CD14-positive monocyte (primary cell): Measurements from ENCODE around the gene RBM12. TPM values are rescaled to one million over a fixed set of nuclear protein-coding genes. Genes with fewer than 3 reads are reported as not detected.

Experiments used
- DNase-seq, 3 donors: peaks; one replicate each; pipeline ENCODE4 v3.0.0-alpha.2; 2011 to 2022
- H2AFZ ChIP-seq: 2 replicates; pipeline ENCODE4 v1.6.0; 2012; ENCODE audit warnings: mild to moderate bottlenecking, low read depth, low read length, inconsistent platforms; ENCODE audit not compliant: insufficient read depth, poor library complexity, severe bottlenecking
- H3K27ac ChIP-seq, 2 donors: 1 replicate in 1 of 2; 2 replicates in 1 of 2; pipeline ENCODE4 v1.5.1; 2012 to 2013; ENCODE audit warnings: low read length in 2 of 2, control low read depth in 1 of 2, inconsistent platforms in 1 of 2, low read depth in 1 of 2, mild to moderate bottlenecking in 1 of 2
- H3K27me3 ChIP-seq, 2 donors: one replicate each; pipeline versions ENCODE4 v1.6.0 to v1.6.1; 2011 to 2013; ENCODE audit warnings: low read length in 2 of 2; ENCODE audit not compliant: control insufficient read depth in 2 of 2, insufficient read depth in 2 of 2
- H3K36me3 ChIP-seq, 2 donors: replicated peaks in 1 of 2; 1 replicate in 1 of 2; 2 replicates in 1 of 2; pipeline versions ENCODE4 v1.5.1 to v1.6.1; 2012 to 2013; ENCODE audit warnings: low read length in 2 of 2, control low read depth in 1 of 2, inconsistent platforms in 1 of 2, mild to moderate bottlenecking in 1 of 2; ENCODE audit not compliant: insufficient read depth in 2 of 2, control insufficient read depth in 1 of 2
- H3K4me1 ChIP-seq, 2 donors: 1 replicate in 1 of 2; 2 replicates in 1 of 2; pipeline versions ENCODE4 v1.5.1 to v1.6.1; 2012 to 2013; ENCODE audit warnings: low read length in 2 of 2, control low read depth in 1 of 2, inconsistent platforms in 1 of 2, mild to moderate bottlenecking in 1 of 2, moderate library complexity in 1 of 2; ENCODE audit not compliant: insufficient read depth in 2 of 2, control insufficient read depth in 1 of 2
- H3K4me2 ChIP-seq: replicated peaks from 2 replicates; pipeline ENCODE3; 2012; ENCODE audit warnings: low read length, moderate library complexity, mild to moderate bottlenecking; ENCODE audit not compliant: poor library complexity, severe bottlenecking; ENCODE audit errors: extremely low read depth
- H3K4me3 ChIP-seq, 3 experiments: fragments of 200-600 bp in 1 of 3; sonication (generic) in 1 of 3; replicated peaks in 1 of 3; 1 replicate in 2 of 3; 2 replicates in 1 of 3; pipeline ENCODE4 v1.5.1; 2011 to 2013; ENCODE audit warnings: low read length in 3 of 3, mild to moderate bottlenecking in 3 of 3, control low read depth in 2 of 3, low read depth in 2 of 3, inconsistent platforms in 1 of 3, moderate library complexity in 1 of 3
- H3K79me2 ChIP-seq: 2 replicates; pipeline ENCODE4 v1.6.0; 2012; ENCODE audit warnings: mild to moderate bottlenecking, control low read depth, inconsistent platforms, low read length, moderate library complexity; ENCODE audit not compliant: insufficient read depth
- H3K9ac ChIP-seq: 2 replicates; pipeline ENCODE4 v1.6.0; 2017; ENCODE audit warnings: low read length, mild to moderate bottlenecking; ENCODE audit not compliant: insufficient read depth, poor library complexity, severe bottlenecking
- H3K9me3 ChIP-seq, 2 donors: replicated peaks in 1 of 2; 1 replicate in 1 of 2; 2 replicates in 1 of 2; pipeline versions ENCODE4 v1.5.1 to v1.6.1; 2012 to 2013; ENCODE audit warnings: low read length in 2 of 2, control low read depth in 1 of 2; ENCODE audit not compliant: control insufficient read depth in 1 of 2, insufficient read depth in 1 of 2
- H4K20me1 ChIP-seq: 2 replicates; pipeline ENCODE4 v1.6.0; 2012; ENCODE audit warnings: mild to moderate bottlenecking, low read length, control low read depth, moderate library complexity; ENCODE audit not compliant: insufficient read depth
- H3K27ac Mint-ChIP-seq, 7 donors: one replicate each; pipeline ENCODE4 v1.8.0; 2020; ENCODE audit warnings: mild to moderate bottlenecking in 7 of 7, mixed read lengths in 7 of 7, moderate library complexity in 6 of 7, inconsistent platforms in 2 of 7
- H3K27me3 Mint-ChIP-seq, 3 donors: one replicate each; pipeline ENCODE4 v1.8.0; 2021 to 2022; ENCODE audit warnings: low read depth in 3 of 3, mild to moderate bottlenecking in 3 of 3, mixed read lengths in 3 of 3, moderate library complexity in 3 of 3, inconsistent platforms in 1 of 3
- H3K36me3 Mint-ChIP-seq, 2 donors: one replicate each; pipeline ENCODE4 v1.8.0; 2020; ENCODE audit warnings: mixed read lengths in 2 of 2, inconsistent platforms in 1 of 2, mild to moderate bottlenecking in 1 of 2
- H3K4me1 Mint-ChIP-seq: one replicate; pipeline ENCODE4 v1.8.0; 2020; ENCODE audit warnings: mild to moderate bottlenecking, mixed read lengths
- H3K4me3 Mint-ChIP-seq, 2 donors: one replicate each; pipeline ENCODE4 v1.8.0; 2020; ENCODE audit warnings: mild to moderate bottlenecking in 2 of 2, mixed read lengths in 2 of 2, moderate library complexity in 1 of 2
- H3K9me3 Mint-ChIP-seq, 7 donors: one replicate each; pipeline ENCODE4 v1.8.0; 2020 to 2022; ENCODE audit warnings: mixed read lengths in 7 of 7, mild to moderate bottlenecking in 6 of 7, moderate library complexity in 6 of 7, inconsistent platforms in 2 of 7
- WGBS: methylation state at CpG from one replicate; pipeline ENCODE4 v1.1.5; 2013; ENCODE audit warnings: missing lambda C conversion rate; ENCODE audit not compliant: insufficient coverage; 5-methylcytosine and 5-hydroxymethylcytosine counted together
- intact Hi-C, 2 donors: fragments of 100-400 bp; cut with micrococcal nuclease; formaldehyde crosslinking; loops; one replicate each; pipeline versions ENCODE4 v1.15.0 to v1.15.1; 2023
- polyA plus RNA-seq, 3 donors: library from polyadenylated mRNA; depleted of rRNA in 1 of 3; unstranded in 2 of 3; stranded (reverse) in 1 of 3; fragments of 300-500 nt in 2 of 3; fragments of >200 nt in 1 of 3; fragmentation: Illumina TruSeq in 2 of 3; gene quantifications; 1 replicate in 2 of 3; 2 replicates in 1 of 3; pipeline ENCODE4 v1.2.3, GENCODE V29; 2012 to 2021
- TF ChIP-seq, protein P1 (sequence below): fragments of 200-600 bp; IDR thresholded peaks from one replicate; pipeline ENCODE4 v1.8.0; 2022; ENCODE audit warnings: antibody characterized with exemption, mild to moderate bottlenecking

The RBM12 gene
- polyA plus RNA-seq, 3 donors, result 21.5 to 32.8 (median 30.4) TPM

DNA sequence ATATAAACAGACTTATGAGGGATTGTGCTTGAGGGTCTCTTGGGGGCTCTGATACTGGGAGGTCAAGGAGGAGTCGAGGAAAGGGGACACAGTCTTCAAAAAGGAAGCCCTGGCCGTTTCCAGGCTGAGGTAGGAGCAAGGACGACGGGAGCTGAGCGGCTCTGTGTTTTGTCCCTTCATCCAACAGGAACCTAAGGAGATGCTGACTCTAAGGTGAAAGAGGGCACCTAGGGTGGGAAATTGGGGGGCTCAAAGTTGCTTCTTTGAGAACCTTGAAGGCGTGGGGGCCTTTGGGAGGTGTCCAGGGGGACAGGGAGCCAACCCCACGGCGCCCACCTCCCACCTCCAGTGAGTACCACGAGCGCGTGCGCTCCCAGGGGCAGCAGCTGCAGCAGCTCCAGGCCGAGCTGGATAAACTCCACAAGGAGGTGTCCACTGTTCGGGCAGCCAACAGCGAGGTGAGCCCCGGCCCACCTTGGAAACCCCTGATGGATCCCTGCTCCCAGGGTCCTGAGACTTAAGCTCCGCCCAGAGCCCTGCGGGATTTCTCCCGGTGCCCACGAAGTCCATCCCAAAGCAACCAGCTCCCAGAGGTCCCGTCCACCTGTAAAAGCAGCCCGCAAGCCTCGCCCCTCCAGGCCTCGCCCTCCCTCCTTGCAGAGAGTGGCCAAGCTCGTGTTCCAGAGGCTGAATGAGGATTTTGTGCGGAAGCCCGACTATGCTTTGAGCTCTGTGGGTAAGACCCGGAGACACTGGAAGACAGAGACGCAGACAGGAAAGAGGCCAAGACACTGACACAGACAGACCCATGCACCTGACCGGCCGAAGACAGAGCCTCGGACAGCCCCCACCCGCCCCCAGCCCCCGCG, 46.2 kb downstream of the RBM12 start:
- Histone ChIP-seq H3K9me3 (peaks cover 0 to 5% of the 10 kb centered on the region in 2 donors), H3K36me3 (peaks cover 0 to 7% of the 10 kb centered on the region in 2 donors), H3K4me3 (peak overlapping the region in 1 of 3 experiments; percentile 60), H3K79me2 (no peaks in the 10 kb centered on the region), H3K4me1 (peaks cover 36 to 47% of the 10 kb centered on the region in 2 donors), H3K4me2 (peak overlapping the region; percentile 86), H2AFZ (peak overlapping the region; percentile 66), H3K27ac (no peak overlapping the region), H3K9ac (no peak overlapping the region), H4K20me1 (no peaks in the 10 kb centered on the region), H3K27me3 (peaks cover 16 to 32% of the 10 kb centered on the region in 2 donors)
- DNase-seq, result no peak
- H3K27me3 Mint-ChIP-seq, result peaks cover 39 to 48% (median 41%) of the 10 kb centered on the region in 3 donors
- H3K9me3 Mint-ChIP-seq, result peaks cover 0 to 10% (median 4%) of the 10 kb centered on the region in 7 donors
- H3K4me1 Mint-ChIP-seq, result peaks cover 42% of the 10 kb centered on the region
- no peak overlapping the region for H3K27ac Mint-ChIP-seq
- TF ChIP-seq, protein P1, sequence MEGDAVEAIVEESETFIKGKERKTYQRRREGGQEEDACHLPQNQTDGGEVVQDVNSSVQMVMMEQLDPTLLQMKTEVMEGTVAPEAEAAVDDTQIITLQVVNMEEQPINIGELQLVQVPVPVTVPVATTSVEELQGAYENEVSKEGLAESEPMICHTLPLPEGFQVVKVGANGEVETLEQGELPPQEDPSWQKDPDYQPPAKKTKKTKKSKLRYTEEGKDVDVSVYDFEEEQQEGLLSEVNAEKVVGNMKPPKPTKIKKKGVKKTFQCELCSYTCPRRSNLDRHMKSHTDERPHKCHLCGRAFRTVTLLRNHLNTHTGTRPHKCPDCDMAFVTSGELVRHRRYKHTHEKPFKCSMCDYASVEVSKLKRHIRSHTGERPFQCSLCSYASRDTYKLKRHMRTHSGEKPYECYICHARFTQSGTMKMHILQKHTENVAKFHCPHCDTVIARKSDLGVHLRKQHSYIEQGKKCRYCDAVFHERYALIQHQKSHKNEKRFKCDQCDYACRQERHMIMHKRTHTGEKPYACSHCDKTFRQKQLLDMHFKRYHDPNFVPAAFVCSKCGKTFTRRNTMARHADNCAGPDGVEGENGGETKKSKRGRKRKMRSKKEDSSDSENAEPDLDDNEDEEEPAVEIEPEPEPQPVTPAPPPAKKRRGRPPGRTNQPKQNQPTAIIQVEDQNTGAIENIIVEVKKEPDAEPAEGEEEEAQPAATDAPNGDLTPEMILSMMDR, result no peak
- peaks cover 5 to 13% of the 10 kb centered on the region in 2 donors for H3K36me3 Mint-ChIP-seq
- WGBS, result 11% methylated on average over 28 of the region's 35 CpGs
- H3K4me3 Mint-ChIP-seq, result peak overlapping the region; percentile 80 to 97
- intact Hi-C loops, result loop anchor here (5.0 to 10.0 kb wide), 6 partner anchors 46 to 1626 kb away; partner anchors contain the start of genes ACSS2 (in 1 of the 2), CEP250 (in 1 of the 2), CPNE1 (in 1 of the 2) and PHF20 (in 1 of the 2)
